HG03439 (cell line): Measurements from ENCODE around the gene EBI3.
"Not testable (repeated sequence)": the region's sequence is repeated elsewhere in the genome, so short reads cannot be mapped to it uniquely, and the experiment has no call there.

Source experiments
- ATAC-seq: cut with Tn5 transposase; IDR thresholded peaks from one replicate; pipeline ENCODE4 v1.9.1; 2021; ENCODE audit warnings: mild to moderate bottlenecking, moderate library complexity; ENCODE audit not compliant: unreplicated experiment

EBI3 gene

DNA sequence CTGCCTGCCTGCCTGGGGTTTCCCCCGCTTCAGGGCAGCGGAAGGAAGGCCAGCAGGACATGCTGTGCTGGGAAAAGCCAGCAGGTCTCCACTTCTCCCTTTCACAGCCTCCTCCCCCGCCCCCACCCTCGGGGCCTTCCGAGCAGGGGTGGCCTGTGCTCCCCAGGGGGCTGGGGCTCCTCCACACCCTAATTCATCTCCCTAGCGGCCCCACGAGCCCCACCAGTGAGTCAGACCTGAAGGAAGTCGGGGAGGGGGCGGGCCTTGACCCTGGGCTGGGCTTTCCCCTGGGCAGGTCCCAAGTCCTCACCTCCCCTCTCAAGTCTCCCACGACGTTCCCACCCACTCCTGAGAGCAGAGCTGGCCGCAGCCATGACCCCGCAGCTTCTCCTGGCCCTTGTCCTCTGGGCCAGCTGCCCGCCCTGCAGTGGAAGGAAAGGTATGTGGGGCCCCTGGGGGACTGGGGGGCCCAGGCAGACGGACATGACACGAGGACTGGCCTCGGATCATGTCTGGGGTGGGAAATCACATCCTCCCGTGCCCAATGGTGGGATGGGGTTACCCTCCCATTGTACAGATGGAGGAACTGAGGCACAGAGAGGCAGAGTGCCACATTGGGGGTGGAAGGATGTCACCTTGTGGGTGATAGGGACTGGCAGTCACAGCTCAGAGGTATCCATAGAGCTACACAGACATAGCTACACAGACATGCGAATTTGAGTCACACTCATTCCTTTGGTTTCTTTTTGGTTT, at the start of gene EBI3:
TSS of gene EBI3 (plus strand) at position 345 of the 753 bp plus-strand sequence. CDS start at position 373, 28 bp downstream.
- peak; percentile 54 for ATAC-seq

- no peak for ATAC-seq
Observed at GRCh38 chr19:4181053-4181508, 48.2 kb upstream of the EBI3 start.

- peak; percentile 73 for ATAC-seq
Observed at GRCh38 chr19:4182084-4182810, 47.1 kb upstream of the EBI3 start, which contains the start of the genes ANKRD24 and SIRT6. Gene ANKRD24 (plus strand): TSS chr19:4182689. CDS start chr19:4186426, 3,737 bp downstream. Gene SIRT6 (minus strand): TSS chr19:4182563. CDS start chr19:4182539, 24 bp downstream.

DNA sequence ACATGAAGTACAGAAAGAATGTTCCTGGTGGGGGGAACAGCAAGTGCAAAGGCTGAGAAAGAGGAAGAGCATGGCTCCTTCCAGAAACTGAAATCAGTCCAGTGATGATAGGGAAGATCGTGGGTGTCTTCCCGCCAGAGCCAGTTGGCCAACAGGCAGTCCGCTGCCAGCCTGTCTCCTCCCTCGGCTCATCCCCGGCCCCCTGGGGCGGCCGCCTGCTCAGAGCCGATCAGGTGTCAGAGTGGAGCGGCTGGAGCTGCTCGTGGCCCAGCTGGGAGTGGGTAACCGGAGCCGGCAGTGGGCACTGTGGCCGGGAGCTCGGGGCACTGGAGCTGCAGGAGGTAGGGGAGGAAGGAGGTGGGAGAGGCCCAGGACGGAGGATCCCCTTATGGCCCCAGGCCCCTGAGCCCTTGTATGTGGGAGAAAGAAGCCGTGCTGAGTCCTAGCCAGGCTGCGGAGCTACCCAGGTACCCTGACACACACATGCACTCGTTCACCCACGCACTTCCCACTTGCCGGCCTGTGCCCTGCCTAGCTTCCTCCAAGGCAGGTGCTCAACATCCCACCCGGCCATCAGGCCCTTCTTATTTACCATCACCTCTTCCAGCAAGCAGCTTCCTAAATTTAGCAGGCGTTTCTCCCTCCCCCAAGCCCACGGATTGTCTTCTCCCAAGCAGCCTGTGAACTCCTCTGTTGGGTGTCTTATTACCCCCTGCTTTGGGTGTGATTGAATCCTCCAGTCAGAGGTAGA, 45.2 kb upstream of the EBI3 start:
- no peak for ATAC-seq

GRCh38 chr19:4184718-4185352, 44.5 kb upstream of the EBI3 start:
- ATAC-seq: no peak

- no peak for ATAC-seq
Observed at GRCh38 chr19:4185413-4186086, 43.8 kb upstream of the EBI3 start.

DNA sequence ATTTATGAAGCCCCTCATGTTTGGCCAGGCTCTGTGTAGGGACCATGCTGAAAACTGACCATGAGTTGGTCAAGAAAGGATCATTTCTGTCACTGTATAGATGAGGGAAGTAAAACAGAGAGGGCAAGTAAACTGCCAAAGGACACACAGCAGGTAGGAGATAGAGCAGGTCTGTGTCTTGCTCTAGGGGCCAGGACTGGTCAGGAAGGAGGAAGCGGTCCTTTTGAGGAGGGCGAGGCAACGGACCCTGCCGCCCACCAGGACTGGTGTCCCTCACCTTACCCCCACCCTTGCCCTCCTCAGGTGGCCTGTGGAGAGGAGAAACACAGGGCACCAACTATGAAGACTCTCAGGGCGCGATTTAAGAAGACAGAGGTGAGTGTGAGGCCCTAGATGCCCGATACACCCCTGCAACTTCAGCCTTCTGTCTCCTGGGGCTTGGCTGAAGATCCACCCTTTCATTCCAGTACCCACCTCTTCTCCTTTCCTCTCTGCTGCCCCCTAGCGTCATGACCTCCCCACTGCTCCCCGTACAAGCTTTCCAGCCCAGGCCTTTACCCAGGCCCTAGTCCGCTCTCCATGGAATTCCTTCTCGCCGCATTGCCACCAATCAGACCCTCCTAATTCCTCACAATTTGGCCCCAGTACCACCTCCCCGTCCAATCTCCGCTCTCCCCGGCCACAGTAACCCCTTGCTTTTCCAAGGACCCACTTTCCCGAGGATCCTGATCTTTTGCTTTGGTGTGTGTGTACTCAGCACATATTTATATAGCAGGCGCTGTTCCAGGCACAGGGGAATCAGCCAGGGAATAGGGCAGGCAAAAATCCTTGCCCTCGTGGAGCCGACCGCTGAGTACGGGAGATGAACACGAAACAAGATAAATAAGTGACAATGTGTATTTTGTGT, 43.0 kb upstream of the EBI3 start:
- no peak for ATAC-seq

GRCh38 chr19:4187313-4188122, 41.8 kb upstream of the EBI3 start:
- no peak for ATAC-seq

DNA sequence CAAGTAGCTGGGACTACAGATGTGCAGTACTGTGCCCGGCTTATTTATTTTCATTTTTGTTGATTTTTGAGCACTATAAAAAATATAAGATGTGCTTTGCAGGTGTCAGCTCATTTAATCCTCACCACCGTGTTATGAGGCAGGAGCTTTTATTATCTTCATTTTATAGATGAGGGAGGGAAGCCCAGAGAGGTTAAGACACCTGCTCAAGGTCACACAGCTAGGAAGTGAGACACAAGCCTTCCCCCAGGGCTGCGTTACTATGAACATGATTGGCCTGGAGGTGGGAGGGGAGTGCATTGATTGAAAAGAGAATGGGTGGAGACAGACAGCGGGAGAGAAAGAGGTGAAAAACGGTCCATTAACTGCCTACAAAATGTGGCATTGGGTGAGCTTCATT, 39.7 kb upstream of the EBI3 start:
- ATAC-seq: no peak

- ATAC-seq: not testable (repeated sequence)
Observed at GRCh38 chr19:4192537-4192936, 36.8 kb upstream of the EBI3 start.

- no peak for ATAC-seq
Observed at GRCh38 chr19:4194353-4194752, 35.0 kb upstream of the EBI3 start.

GRCh38 chr19:4196009-4196408, 33.3 kb upstream of the EBI3 start:
- ATAC-seq: no peak

- ATAC-seq: no peak
Observed at GRCh38 chr19:4196587-4197148, 32.7 kb upstream of the EBI3 start.

DNA sequence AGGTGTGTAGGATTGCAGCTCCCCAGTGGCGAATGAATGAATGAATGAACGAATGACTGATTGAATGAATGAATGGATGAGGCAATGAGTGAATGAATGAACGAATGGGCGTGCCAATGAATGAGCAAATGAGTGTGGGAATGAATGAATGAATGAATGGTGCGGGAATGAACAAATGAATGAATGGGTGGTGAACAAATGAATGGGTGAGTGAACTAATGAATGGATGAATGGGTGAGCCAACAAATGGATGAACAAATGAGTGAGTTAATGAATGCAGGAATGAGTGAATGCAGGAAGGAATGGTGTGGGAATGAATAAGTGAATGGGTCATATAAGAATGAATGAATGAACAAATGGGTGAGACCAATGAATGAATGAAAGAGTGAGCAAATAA, 32.1 kb upstream of the EBI3 start:
- no peak for ATAC-seq

- no peak for ATAC-seq
Observed at GRCh38 chr19:4197625-4198466, 31.5 kb upstream of the EBI3 start.

DNA sequence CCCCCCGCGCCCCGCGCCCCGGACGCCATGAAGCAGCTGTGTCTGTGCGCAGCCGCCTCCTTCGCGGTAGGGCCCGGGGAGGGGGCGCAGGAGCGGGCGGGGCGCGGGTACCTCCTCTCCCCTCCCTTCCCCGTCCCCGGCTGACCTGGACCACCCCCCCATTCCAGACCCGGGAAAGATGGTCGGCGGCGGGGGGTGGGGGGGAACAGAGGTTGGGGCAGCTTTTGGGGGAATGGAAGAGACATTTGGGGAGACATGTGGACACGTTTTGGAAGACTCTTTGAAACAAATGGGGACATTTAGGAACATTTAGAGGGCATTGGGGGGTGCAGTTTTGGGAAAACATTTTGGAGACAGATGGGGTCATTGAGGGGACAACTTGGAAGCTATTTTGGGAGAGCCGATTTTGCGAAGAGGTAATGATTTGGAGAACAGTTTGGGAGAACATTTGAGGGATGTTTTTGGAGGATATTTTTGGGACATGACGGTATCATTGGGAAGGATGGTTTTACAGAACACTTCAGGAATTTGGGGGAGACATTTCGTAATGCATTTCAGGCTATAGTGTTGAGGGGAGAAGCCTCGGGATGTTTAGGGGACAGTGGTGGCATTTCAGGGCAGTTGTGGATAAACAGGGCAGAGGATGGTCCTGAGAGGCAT, 30.7 kb upstream of the EBI3 start:
- no peak for ATAC-seq
